Liver (tissue), 9 donors: ENCODE results near the gene IMPG1. TPM values are rescaled to one million over a fixed set of nuclear protein-coding genes. Genes with fewer than 3 reads are reported as not detected.

Experiments used
- DNase-seq: peaks from one replicate; pipeline ENCODE4 v3.0.0-alpha.2; 2017; ENCODE audit warnings: low spot score
- H3K27ac ChIP-seq, 2 donors: one replicate each; pipeline ENCODE4 v1.7.0; 2013; ENCODE audit warnings: inconsistent platforms in 2 of 2, low read length in 2 of 2, control low read depth in 1 of 2, low read depth in 1 of 2, mild to moderate bottlenecking in 1 of 2
- H3K27me3 ChIP-seq, 4 donors: one replicate each; pipeline versions ENCODE4 v1.6.1 to v1.7.0; 2013; ENCODE audit warnings: low read length in 3 of 4, inconsistent platforms in 1 of 4, mild to moderate bottlenecking in 1 of 4, moderate library complexity in 1 of 4; ENCODE audit not compliant: control insufficient read depth in 4 of 4, insufficient read depth in 4 of 4
- H3K36me3 ChIP-seq, 4 donors: one replicate each; pipeline versions ENCODE4 v1.6.1 to v1.7.0; 2013; ENCODE audit warnings: low read length in 3 of 4, mild to moderate bottlenecking in 3 of 4, low read depth in 1 of 4, moderate library complexity in 1 of 4; ENCODE audit not compliant: control insufficient read depth in 4 of 4, insufficient read depth in 3 of 4
- H3K4me1 ChIP-seq, 4 donors: one replicate each; pipeline versions ENCODE4 v1.6.1 to v1.7.0; 2013; ENCODE audit warnings: low read length in 3 of 4, mild to moderate bottlenecking in 3 of 4, moderate library complexity in 1 of 4; ENCODE audit not compliant: control insufficient read depth in 4 of 4, insufficient read depth in 4 of 4
- H3K4me3 ChIP-seq, 3 donors: one replicate each; pipeline versions ENCODE4 v1.6.1 to v1.7.0; 2013; ENCODE audit warnings: low read length in 3 of 3, control low read depth in 1 of 3, low read depth in 1 of 3, mild to moderate bottlenecking in 1 of 3
- H3K9ac ChIP-seq, 2 donors: one replicate each; pipeline ENCODE4 v1.7.0; 2013; ENCODE audit warnings: low read length in 2 of 2, mild to moderate bottlenecking in 2 of 2, moderate library complexity in 2 of 2, control low read depth in 1 of 2, low read depth in 1 of 2
- H3K9me3 ChIP-seq, 4 donors: one replicate each; pipeline versions ENCODE4 v1.6.1 to v1.7.0; 2013; ENCODE audit warnings: low read length in 3 of 4; ENCODE audit not compliant: control insufficient read depth in 4 of 4
- ATF3 ChIP-seq: IDR thresholded peaks from 2 replicates; pipeline ENCODE4 v1.6.1; 2016; ENCODE audit warnings: antibody characterized with exemption
- CTCF ChIP-seq: fragments of 150-350 bp; IDR thresholded peaks from 2 replicates; pipeline ENCODE4 v1.5.1; 2017; ENCODE audit warnings: improper control_type of control experiment, low read depth, low read length; ENCODE audit not compliant: missing input control
- EGR1 ChIP-seq, 2 donors: IDR thresholded peaks; 2 replicates each; pipeline ENCODE4 v1.6.1; 2016 to 2018; ENCODE audit warnings: antibody characterized with exemption in 2 of 2, low read depth in 2 of 2
- FOXA1 ChIP-seq: IDR thresholded peaks from 2 replicates; pipeline ENCODE4 v1.6.1; 2016; ENCODE audit warnings: antibody characterized with exemption
- FOXA2 ChIP-seq: IDR thresholded peaks from 2 replicates; pipeline ENCODE4 v1.6.1; 2016; ENCODE audit warnings: antibody characterized with exemption
- GABPA ChIP-seq, 2 donors: IDR thresholded peaks in 1 of 2; conservative IDR thresholded peaks in 1 of 2; 2 replicates each; pipeline ENCODE4 v1.6.1; 2016; ENCODE audit warnings: antibody characterized with exemption in 2 of 2, mild to moderate bottlenecking in 1 of 2, moderate library complexity in 1 of 2
- HNF4A ChIP-seq, 2 donors: conservative IDR thresholded peaks; 2 replicates each; pipeline ENCODE4 v1.6.1; 2016; ENCODE audit warnings: antibody characterized with exemption in 2 of 2, mild to moderate bottlenecking in 2 of 2
- HNF4G ChIP-seq: IDR thresholded peaks from 2 replicates; pipeline ENCODE4 v1.6.1; 2016; ENCODE audit warnings: antibody characterized with exemption
- MAX ChIP-seq: IDR thresholded peaks from 2 replicates; pipeline ENCODE4 v1.6.1; 2016; ENCODE audit warnings: antibody characterized with exemption
- NR2F2 ChIP-seq: IDR thresholded peaks from 2 replicates; pipeline ENCODE4 v1.6.1; 2016; ENCODE audit warnings: antibody characterized with exemption
- RAD21 ChIP-seq, 2 donors: IDR thresholded peaks; 2 replicates each; pipeline ENCODE4 v1.6.1; 2016; ENCODE audit warnings: antibody characterized with exemption in 2 of 2, mild to moderate bottlenecking in 2 of 2
- REST ChIP-seq: IDR thresholded peaks from 2 replicates; pipeline ENCODE4 v1.6.1; 2016; ENCODE audit warnings: antibody characterized with exemption, mild to moderate bottlenecking
- RXRA ChIP-seq, 2 donors: IDR thresholded peaks; 2 replicates each; pipeline ENCODE4 v1.6.1; 2017 to 2018; ENCODE audit warnings: antibody characterized with exemption in 2 of 2, mild to moderate bottlenecking in 1 of 2
- SP1 ChIP-seq: IDR thresholded peaks from 2 replicates; pipeline ENCODE4 v1.6.1; 2018; ENCODE audit warnings: antibody characterized with exemption, mild to moderate bottlenecking
- TAF1 ChIP-seq: conservative IDR thresholded peaks from 2 replicates; pipeline ENCODE4 v1.6.1; 2016; ENCODE audit warnings: antibody characterized with exemption, mild to moderate bottlenecking
- YY1 ChIP-seq: IDR thresholded peaks from 2 replicates; pipeline ENCODE4 v1.6.1; 2016; ENCODE audit warnings: antibody characterized with exemption, mild to moderate bottlenecking
- ZBTB33 ChIP-seq: IDR thresholded peaks from 2 replicates; pipeline ENCODE4 v1.6.1; 2016; ENCODE audit warnings: antibody characterized with exemption
- WGBS: extraction: QIAGEN DNeasy Blood & Tissue Kit; methylation state at CpG from one replicate; pipeline ENCODE4 v1.1.7; 2013; 5-methylcytosine and 5-hydroxymethylcytosine counted together
- polyA plus RNA-seq, 2 donors: library from polyadenylated mRNA; stranded (reverse) in 1 of 2; unstranded in 1 of 2; fragments of 200-250 nt in 1 of 2; fragments of >200 nt in 1 of 2; fragmentation: Nextera tagmentation in 1 of 2; extraction: Ambion mirVana in 1 of 2; gene quantifications; one replicate each; pipeline versions ENCODE4 v1.2.1 to v1.2.3, GENCODE V29; 2013 to 2015
- total RNA-seq, 2 donors: library from RNA; depleted of rRNA; stranded (reverse); fragments of >200 nt; gene quantifications; one replicate each; pipeline ENCODE4 v1.2.3, GENCODE V29; 2014
- donor health status: healthy.
- donor health status: healthy.
- donor health status: healthy.
- donor health status: healthy.
- donor health status: healthy.

IMPG1 gene
- total and polyA plus RNA-seq, 4 donors, result not detected

- no peaks in the 10 kb centered on the region for H3K4me1 ChIP-seq
- no peak overlapping the region for H3K9ac ChIP-seq
- H3K27me3 ChIP-seq, result no peaks in the 10 kb centered on the region
- no peaks in the 10 kb centered on the region for H3K36me3 ChIP-seq
- peak overlapping the region in 2 of 3 donors; percentile 2 to 22 for H3K4me3 ChIP-seq
- TF ChIP-seq HNF4A (conservative IDR thresholded peaks at IDR 0.05) (no peak), FOXA2 (no peak), FOXA1 (no peak), REST (no peak), NR2F2 (no peak), GABPA (IDR thresholded peaks at IDR 0.05 in 1 of 2, conservative IDR thresholded peaks at IDR 0.05 in 1 of 2) (no peak), CTCF (no peak), MAX (no peak), TAF1 (no peak), ATF3 (no peak), RXRA (IDR thresholded peaks at IDR 0.05) (no peak), ZBTB33 (no peak), HNF4G (no peak), YY1 (no peak), SP1 (no peak), RAD21 (IDR thresholded peaks at IDR 0.05) (no peak), EGR1 (IDR thresholded peaks at IDR 0.05; ENCODE audit: low read depth in 2 of 2) (no peak)
- WGBS, result 89% methylated on average over 6 of the region's 6 CpGs
- H3K27ac ChIP-seq, result no peak overlapping the region
- H3K9me3 ChIP-seq, result peaks cover 5 to 20% (median 11%) of the 10 kb centered on the region in 4 donors
- DNase-seq, result no peak
These were observed 46.4 kb downstream of the IMPG1 start for GRCh38 chr6:76026101-76026500.
